ENCODE measurements around the gene S100Z.

Gene S100Z

GRCh38 chr5:76849419-76850291, at the start of gene S100Z:
Gene S100Z (plus strand): TSS chr5:76850014. CDS start chr5:76875360, 25,346 bp downstream.
- no peak within 1 kb of the TSS for H3K4me3 ChIP-seq (ENCODE audit: control insufficient read depth, low read depth, low read length)
- no peak for TF ChIP-seq CTCF (conservative IDR thresholded peaks at IDR 0.05; ENCODE audit: control insufficient read depth, insufficient read depth, low read depth, low read length)
- DNase-seq (ENCODE audit: low read depth): no peak

DNA sequence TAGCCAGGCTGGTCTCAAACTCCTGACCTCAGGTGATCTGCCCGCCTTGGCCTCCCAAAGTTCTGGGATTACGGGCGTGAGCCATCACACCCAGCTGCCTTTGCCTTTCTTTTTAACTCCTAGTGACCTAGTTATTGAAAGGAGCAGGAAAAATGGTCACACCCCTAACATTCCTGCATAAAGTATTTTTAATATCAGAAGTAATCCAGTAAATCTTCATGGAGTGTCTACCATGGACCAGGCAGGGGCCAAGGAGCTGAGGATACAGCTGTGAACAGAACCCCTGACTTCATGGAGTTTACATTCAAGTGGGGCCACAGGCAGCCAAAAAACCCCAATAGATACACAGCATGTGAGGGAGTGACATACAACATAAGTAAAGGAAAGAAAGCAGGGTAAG, 49.2 kb upstream of the S100Z start:
- no peak for DNase-seq (ENCODE audit: low read depth)
- no peak for TF ChIP-seq CTCF (conservative IDR thresholded peaks at IDR 0.05; ENCODE audit: control insufficient read depth, insufficient read depth, low read depth, low read length)
- H3K4me3 ChIP-seq (ENCODE audit: control insufficient read depth, low read depth, low read length): no peak overlapping the region

DNA sequence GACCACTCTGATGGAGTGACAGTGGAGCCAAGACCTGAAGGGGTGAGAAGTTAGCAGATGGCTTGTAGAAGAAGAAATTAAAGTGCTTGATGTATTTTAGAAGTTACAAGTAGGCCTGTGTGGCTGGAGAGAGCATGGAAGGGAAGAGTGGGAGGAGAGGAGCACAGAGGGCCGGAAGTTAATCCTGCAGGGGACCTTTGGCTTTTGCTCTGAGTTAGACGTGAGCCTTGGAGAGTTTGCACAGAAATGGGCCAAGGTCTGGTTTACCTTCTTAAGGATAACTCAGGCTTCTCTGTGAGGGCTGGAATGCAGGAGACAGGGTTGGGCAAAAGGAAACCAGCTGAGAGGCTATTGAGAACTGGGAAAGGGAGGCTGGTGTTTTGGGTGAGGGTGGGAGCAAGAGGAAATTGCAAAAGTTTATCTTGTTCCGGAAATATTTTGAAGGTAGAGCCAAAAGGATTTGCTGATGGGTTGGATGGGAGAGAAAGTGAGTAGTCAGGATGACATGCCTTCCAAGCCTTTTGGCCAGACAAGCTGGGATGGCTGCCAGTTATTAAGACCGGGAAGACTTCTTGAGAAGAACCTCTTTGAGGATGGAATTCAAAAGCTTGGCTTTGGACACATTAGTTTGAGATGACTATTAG, 48.5 kb upstream of the S100Z start:
- TF ChIP-seq CTCF (conservative IDR thresholded peaks at IDR 0.05; ENCODE audit: control insufficient read depth, insufficient read depth, low read depth, low read length): no peak
- peak; percentile 91 for DNase-seq (ENCODE audit: low read depth)
- no peak overlapping the region for H3K4me3 ChIP-seq (ENCODE audit: control insufficient read depth, low read depth, low read length)

- TF ChIP-seq CTCF (conservative IDR thresholded peaks at IDR 0.05; ENCODE audit: control insufficient read depth, insufficient read depth, low read depth, low read length): no peak
- no peak for DNase-seq (ENCODE audit: low read depth)
- no peak overlapping the region for H3K4me3 ChIP-seq (ENCODE audit: control insufficient read depth, low read depth, low read length)
Observed at GRCh38 chr5:76801803-76802195, 48.0 kb upstream of the S100Z start.

DNA sequence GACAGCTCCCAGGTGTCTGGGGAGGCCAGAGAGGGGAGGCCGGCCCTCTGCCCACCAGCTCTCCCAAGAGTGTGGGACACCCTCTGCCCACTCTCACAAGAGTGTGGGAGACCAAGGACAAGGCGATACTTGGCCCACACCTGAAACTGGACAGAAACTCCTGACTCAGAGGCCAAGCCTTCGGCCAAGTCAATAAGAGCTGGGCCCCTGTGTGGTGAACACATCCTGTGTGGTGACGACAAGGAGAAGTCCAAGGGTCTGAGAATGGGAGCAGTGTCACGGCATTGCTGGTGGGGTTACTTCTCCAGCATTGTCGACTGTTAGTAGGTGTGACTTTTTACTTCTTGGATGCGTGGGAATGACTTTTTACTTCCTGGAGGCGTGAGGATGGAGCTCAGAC, 45.5 kb upstream of the S100Z start:
- TF ChIP-seq CTCF (conservative IDR thresholded peaks at IDR 0.05; ENCODE audit: control insufficient read depth, insufficient read depth, low read depth, low read length): no peak
- peak; percentile 44 for DNase-seq (ENCODE audit: low read depth)

GRCh38 chr5:76805821-76806505, 43.9 kb upstream of the S100Z start:
- H3K4me3 ChIP-seq (ENCODE audit: control insufficient read depth, low read depth, low read length): no peak overlapping the region
- DNase-seq (ENCODE audit: low read depth): peak; percentile 100
- TF ChIP-seq CTCF (conservative IDR thresholded peaks at IDR 0.05; ENCODE audit: control insufficient read depth, insufficient read depth, low read depth, low read length): no peak

More for the DNA sequence above, 45.5 kb upstream of the S100Z start:
- no peak overlapping the region for H3K4me3 ChIP-seq (ENCODE audit: control insufficient read depth, low read depth, low read length)
